Activated CD8-positive, alpha-beta memory T cell treated with anti-CD3 and anti-CD28 coated beads, Interleukin-2, amount 50 U/mL, for 48 hours (primary cell): Measurements from ENCODE around the gene SCN8A.
"Not testable (repeated sequence)": the region's sequence is repeated elsewhere in the genome, so short reads cannot be mapped to it uniquely, and the experiment has no call there.

ENCODE experiments used
- DNase-seq: peaks from one replicate; pipeline ENCODE4 v3.0.0-alpha.2; 2020

SCN8A gene

GRCh38 chr12:51625370-51625769 is 34.3 kb downstream of the SCN8A start:
- no peak for DNase-seq

- no peak for DNase-seq
Observed at GRCh38 chr12:51626115-51626514, 35.1 kb downstream of the SCN8A start.

GRCh38 chr12:51626629-51627028 is 35.6 kb downstream of the SCN8A start:
- no peak for DNase-seq

- DNase-seq, result no peak
Observed at GRCh38 chr12:51630256-51630880, 39.3 kb downstream of the SCN8A start.

GRCh38 chr12:51630986-51631385 is 40.0 kb downstream of the SCN8A start:
- no peak for DNase-seq

GRCh38 chr12:51631591-51631990 is 40.6 kb downstream of the SCN8A start:
- no peak for DNase-seq

- DNase-seq, result no peak
Observed at GRCh38 chr12:51632623-51633022, 41.6 kb downstream of the SCN8A start.

- DNase-seq, result no peak
Observed at GRCh38 chr12:51635346-51635745, 44.3 kb downstream of the SCN8A start.

GRCh38 chr12:51636581-51636980 is 45.5 kb downstream of the SCN8A start:
- no peak for DNase-seq

- no peak for DNase-seq
Observed at GRCh38 chr12:51636986-51637385, 46.0 kb downstream of the SCN8A start.

- DNase-seq, result no peak
Observed at GRCh38 chr12:51639361-51639760, 48.3 kb downstream of the SCN8A start.

GRCh38 chr12:51642286-51642685 is 51.3 kb downstream of the SCN8A start:
- no peak for DNase-seq

- DNase-seq, result no peak
Observed at GRCh38 chr12:51643951-51644350, 52.9 kb downstream of the SCN8A start.

GRCh38 chr12:51644691-51645090 is 53.7 kb downstream of the SCN8A start:
- DNase-seq, result not testable (repeated sequence)

- no peak for DNase-seq
Observed at GRCh38 chr12:51645961-51646360, 54.9 kb downstream of the SCN8A start.

GRCh38 chr12:51647647-51648046 is 56.6 kb downstream of the SCN8A start:
- DNase-seq, result no peak

- DNase-seq, result no peak
Observed at GRCh38 chr12:51653431-51653830, 62.4 kb downstream of the SCN8A start.

- no peak for DNase-seq
Observed at GRCh38 chr12:51661199-51661598, 70.2 kb downstream of the SCN8A start.

- DNase-seq, result no peak
Observed at GRCh38 chr12:51661836-51662235, 70.8 kb downstream of the SCN8A start.

GRCh38 chr12:51662728-51663154 is 71.7 kb downstream of the SCN8A start:
- no peak for DNase-seq

GRCh38 chr12:51663390-51663789 is 72.4 kb downstream of the SCN8A start:
- no peak for DNase-seq

- no peak for DNase-seq
Observed at GRCh38 chr12:51666696-51667095, 75.7 kb downstream of the SCN8A start.

- DNase-seq, result no peak
Observed at GRCh38 chr12:51667269-51667668, 76.2 kb downstream of the SCN8A start.

- no peak for DNase-seq
Observed at GRCh38 chr12:51669271-51669670, 78.2 kb downstream of the SCN8A start.

GRCh38 chr12:51669996-51670395 is 79.0 kb downstream of the SCN8A start:
- DNase-seq, result no peak

- DNase-seq, result no peak
Observed at GRCh38 chr12:51672334-51672733, 81.3 kb downstream of the SCN8A start.
